ENCODE measurements around the gene NLRC5. TPM values are rescaled to one million over a fixed set of nuclear protein-coding genes. Genes with fewer than 3 reads are reported as not detected.
A peak's percentile ranks its signal among the peaks of the same experiment; 100 is the strongest.
"Not testable (repeated sequence)": the region's sequence is repeated elsewhere in the genome, so short reads cannot be mapped to it uniquely, and the experiment has no call there.

NLRC5 gene
- total RNA-seq, 1 donor from 2014 or later = not detected

- DNase-seq (ENCODE audit: low spot score) = no peak
- H3K4me1 Mint-ChIP-seq = peaks cover 48% of the 10 kb centered on the region
- H3K9me3 Mint-ChIP-seq = no peaks in the 10 kb centered on the region
Measured at GRCh38 chr16:57107321-57107922, 118.1 kb downstream of the NLRC5 start.

GRCh38 chr16:57108432-57108831, 119.1 kb downstream of the NLRC5 start:
- Histone ChIP-seq H3K36me3 (no peaks in the 10 kb centered on the region), H3K9me3 (ENCODE audit: low read depth) (no peaks in the 10 kb centered on the region), H3K27me3 (no peaks in the 10 kb centered on the region), H3K4me3 (no peak overlapping the region), H2AFZ (replicated peaks) (no peak overlapping the region), H4K20me1 (ENCODE audit: low read depth) (no peaks in the 10 kb centered on the region), H3K79me2 (ENCODE audit: low read depth) (no peaks in the 10 kb centered on the region), H3K4me2 (no peak overlapping the region), H3K9ac (no peak overlapping the region), H3K27ac (no peak overlapping the region), H3F3A (ENCODE audit: low read depth) (no peaks in the 10 kb centered on the region), H3K4me1 (peaks cover 9% of the 10 kb centered on the region)
- no peaks in the 10 kb centered on the region for H3K9me3 Mint-ChIP-seq
- H3K4me3 Mint-ChIP-seq = no peak overlapping the region
- no peak overlapping the region for H3K27ac Mint-ChIP-seq
- no peak for TF ChIP-seq EZH2 (IDR thresholded peaks at IDR 0.05)
- no peak for TF ChIP-seq EZH2phosphoT487 (IDR thresholded peaks at IDR 0.05)
- no peak for TF ChIP-seq CTCF (IDR thresholded peaks at IDR 0.05)
- peaks cover 50% of the 10 kb centered on the region for H3K4me1 Mint-ChIP-seq
- H3K36me3 Mint-ChIP-seq = no peaks in the 10 kb centered on the region
- peaks cover 3% of the 10 kb centered on the region for H3K27me3 Mint-ChIP-seq (ENCODE audit: insufficient read depth, low read depth)
- no peak for DNase-seq (ENCODE audit: low spot score)

More at GRCh38 chr16:57107321-57107922, 118.1 kb downstream of the NLRC5 start:
- no peak overlapping the region for H3K9ac ChIP-seq
- no peak for TF ChIP-seq EZH2 (IDR thresholded peaks at IDR 0.05)
- TF ChIP-seq EZH2phosphoT487 (IDR thresholded peaks at IDR 0.05) = no peak
- TF ChIP-seq CTCF (IDR thresholded peaks at IDR 0.05) = no peak
- no peak overlapping the region for H3K27ac ChIP-seq
- H3F3A ChIP-seq (ENCODE audit: low read depth) = no peaks in the 10 kb centered on the region
- no peak overlapping the region for H3K4me3 ChIP-seq
- no peaks in the 10 kb centered on the region for H3K79me2 ChIP-seq (ENCODE audit: low read depth)
- H3K27me3 ChIP-seq = no peaks in the 10 kb centered on the region
- no peaks in the 10 kb centered on the region for H4K20me1 ChIP-seq (ENCODE audit: low read depth)
- peaks cover 13% of the 10 kb centered on the region for H3K4me1 ChIP-seq
- no peaks in the 10 kb centered on the region for H3K36me3 ChIP-seq
- peaks cover 2% of the 10 kb centered on the region for H3K27me3 Mint-ChIP-seq (ENCODE audit: insufficient read depth, low read depth)
- H3K4me3 Mint-ChIP-seq = no peak overlapping the region
- H3K9me3 ChIP-seq (ENCODE audit: low read depth) = no peaks in the 10 kb centered on the region
- no peak overlapping the region for H2AFZ ChIP-seq (replicated peaks)
- no peak overlapping the region for H3K27ac Mint-ChIP-seq
- no peak overlapping the region for H3K4me2 ChIP-seq
- H3K36me3 Mint-ChIP-seq = no peaks in the 10 kb centered on the region

GRCh38 chr16:57109259-57110105, 120.1 kb downstream of the NLRC5 start:
- H3K27me3 ChIP-seq; H3K79me2 ChIP-seq (ENCODE audit: low read depth); H3K9me3 Mint-ChIP-seq; H3K4me1 ChIP-seq; DNase-seq (ENCODE audit: low spot score); H3K36me3 ChIP-seq; H3K36me3 Mint-ChIP-seq; H3K27ac ChIP-seq; H3K9me3 ChIP-seq (ENCODE audit: low read depth); H3K4me3 Mint-ChIP-seq; H2AFZ ChIP-seq (replicated peaks); H3K9ac ChIP-seq; H3F3A ChIP-seq (ENCODE audit: low read depth); H3K4me3 ChIP-seq; H3K27me3 Mint-ChIP-seq (ENCODE audit: insufficient read depth, low read depth); H4K20me1 ChIP-seq (ENCODE audit: low read depth); H3K4me2 ChIP-seq: not testable (repeated sequence)
- peak overlapping the region; percentile 21 for H3K27ac Mint-ChIP-seq
- peaks cover 50% of the 10 kb centered on the region for H3K4me1 Mint-ChIP-seq

GRCh38 chr16:57110937-57111336, 121.6 kb downstream of the NLRC5 start:
- no peak for TF ChIP-seq CTCF (IDR thresholded peaks at IDR 0.05)
- no peak for TF ChIP-seq EZH2phosphoT487 (IDR thresholded peaks at IDR 0.05)
- no peak for TF ChIP-seq EZH2 (IDR thresholded peaks at IDR 0.05)
- Histone ChIP-seq H3K4me1 (peaks cover 18% of the 10 kb centered on the region), H3K27ac (no peak overlapping the region)

More at GRCh38 chr16:57110937-57111336, 121.6 kb downstream of the NLRC5 start:
- Histone ChIP-seq H2AFZ (replicated peaks) (no peak overlapping the region), H3K9ac (no peak overlapping the region), H3F3A (ENCODE audit: low read depth) (peaks cover 12% of the 10 kb centered on the region), H3K36me3 (no peaks in the 10 kb centered on the region), H3K4me3 (no peak overlapping the region), H3K4me2 (no peak overlapping the region), H3K79me2 (ENCODE audit: low read depth) (no peaks in the 10 kb centered on the region), H3K27me3 (no peaks in the 10 kb centered on the region), H4K20me1 (ENCODE audit: low read depth) (no peaks in the 10 kb centered on the region), H3K9me3 (ENCODE audit: low read depth) (no peaks in the 10 kb centered on the region)
- Mint-ChIP-seq H3K4me1 (peaks cover 59% of the 10 kb centered on the region), H3K4me3 (no peak overlapping the region), H3K27me3 (ENCODE audit: insufficient read depth, low read depth) (peaks cover 6% of the 10 kb centered on the region), H3K9me3 (no peaks in the 10 kb centered on the region), H3K27ac (no peak overlapping the region), H3K36me3 (no peaks in the 10 kb centered on the region)
- no peak for DNase-seq (ENCODE audit: low spot score)

Measured in neural progenitor cell (in vitro differentiated cells).